Stimulated activated naive CD4-positive, alpha-beta T cell treated with Interleukin-2 at 50 U/mL for 16 hours (primary cell): ENCODE measurements around the gene CCER1.
"Not testable (repeated sequence)": the region's sequence is repeated elsewhere in the genome, so short reads cannot be mapped to it uniquely, and the experiment has no call there.

Source experiments
- DNase-seq: peaks from one replicate; lab custom pipeline; 2025; lab: John Stamatoyannopoulos, UW

CCER1 gene

GRCh38 chr12:90954921-90955320 is at the start of gene CCER1:
Gene CCER1, minus strand, starts transcription at chr12:90955176. Its CDS starts 434 bp downstream, at chr12:90954742.
- DNase-seq: no peak

- DNase-seq: no peak
Measured at GRCh38 chr12:91003737-91004136, 48.8 kb upstream of the CCER1 start.

- DNase-seq: no peak
Measured at GRCh38 chr12:91001306-91001705, 46.3 kb upstream of the CCER1 start.

GRCh38 chr12:90999966-91000365 is 45.0 kb upstream of the CCER1 start:
- DNase-seq: no peak

- DNase-seq: no peak
Measured at GRCh38 chr12:90999527-90999926, 44.6 kb upstream of the CCER1 start.

GRCh38 chr12:90995010-90995409 is 40.0 kb upstream of the CCER1 start:
- DNase-seq: no peak

GRCh38 chr12:90991952-90992465 is 37.0 kb upstream of the CCER1 start:
- DNase-seq: no peak

GRCh38 chr12:90990611-90991010 is 35.6 kb upstream of the CCER1 start:
- no peak for DNase-seq

- DNase-seq: no peak
Measured at GRCh38 chr12:90989686-90990111, 34.7 kb upstream of the CCER1 start.

- no peak for DNase-seq
Measured at GRCh38 chr12:90987520-90987919, 32.5 kb upstream of the CCER1 start.

GRCh38 chr12:90987101-90987500 is 32.1 kb upstream of the CCER1 start:
- no peak for DNase-seq

- DNase-seq: not testable (repeated sequence)
Measured at GRCh38 chr12:90985331-90985730, 30.4 kb upstream of the CCER1 start.

GRCh38 chr12:90984114-90984513 is 29.1 kb upstream of the CCER1 start:
- no peak for DNase-seq

GRCh38 chr12:90982170-90982569 is 27.2 kb upstream of the CCER1 start:
- no peak for DNase-seq

GRCh38 chr12:90979951-90980350 is 25.0 kb upstream of the CCER1 start:
- no peak for DNase-seq

- no peak for DNase-seq
Measured at GRCh38 chr12:90979019-90979418, 24.0 kb upstream of the CCER1 start.

- DNase-seq: no peak
Measured at GRCh38 chr12:90978117-90978770, 23.3 kb upstream of the CCER1 start.

GRCh38 chr12:90977224-90977623 is 22.2 kb upstream of the CCER1 start:
- no peak for DNase-seq

- no peak for DNase-seq
Measured at GRCh38 chr12:90974286-90974685, 19.3 kb upstream of the CCER1 start.

GRCh38 chr12:90972226-90972625 is 17.2 kb upstream of the CCER1 start:
- no peak for DNase-seq

GRCh38 chr12:90970911-90971310 is 15.9 kb upstream of the CCER1 start:
- no peak for DNase-seq

GRCh38 chr12:90970471-90970870 is 15.5 kb upstream of the CCER1 start:
- DNase-seq: no peak

- no peak for DNase-seq
Measured at GRCh38 chr12:90969851-90970250, 14.9 kb upstream of the CCER1 start.

GRCh38 chr12:90969346-90969745 is 14.4 kb upstream of the CCER1 start:
- DNase-seq: no peak
